ENCODE results near the gene ANAPC2. TPM values are rescaled to one million over a fixed set of nuclear protein-coding genes. Genes with fewer than 3 reads are reported as not detected.

ANAPC2 gene
- total RNA-seq, 2 donors from 2014 or later, result 66.5 to 69.2 TPM

DNA sequence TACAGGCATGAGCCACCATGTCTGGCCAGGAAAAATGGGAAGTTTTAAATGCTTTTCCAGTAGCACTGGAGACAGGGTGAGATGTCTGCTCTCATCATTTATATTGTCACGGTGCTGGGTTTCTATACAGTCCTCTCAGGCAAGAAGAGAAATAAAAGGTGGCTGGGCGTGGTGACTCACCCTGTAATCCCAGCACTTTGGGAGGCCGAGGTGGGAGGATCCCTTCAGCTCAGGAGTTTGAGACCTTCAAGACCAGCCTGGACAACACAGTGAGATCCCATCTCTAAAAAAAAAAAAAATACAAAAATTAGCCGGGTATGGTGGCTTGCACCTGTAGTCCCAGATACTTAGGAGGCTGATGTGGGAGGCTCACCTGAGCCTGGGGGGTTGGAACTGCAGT lies 54.2 kb downstream of the ANAPC2 start:
- no peaks in the 10 kb centered on the region for H3K4me1 ChIP-seq (ENCODE audit: control insufficient read depth, insufficient read depth, low read length)
- TF ChIP-seq, protein P1, sequence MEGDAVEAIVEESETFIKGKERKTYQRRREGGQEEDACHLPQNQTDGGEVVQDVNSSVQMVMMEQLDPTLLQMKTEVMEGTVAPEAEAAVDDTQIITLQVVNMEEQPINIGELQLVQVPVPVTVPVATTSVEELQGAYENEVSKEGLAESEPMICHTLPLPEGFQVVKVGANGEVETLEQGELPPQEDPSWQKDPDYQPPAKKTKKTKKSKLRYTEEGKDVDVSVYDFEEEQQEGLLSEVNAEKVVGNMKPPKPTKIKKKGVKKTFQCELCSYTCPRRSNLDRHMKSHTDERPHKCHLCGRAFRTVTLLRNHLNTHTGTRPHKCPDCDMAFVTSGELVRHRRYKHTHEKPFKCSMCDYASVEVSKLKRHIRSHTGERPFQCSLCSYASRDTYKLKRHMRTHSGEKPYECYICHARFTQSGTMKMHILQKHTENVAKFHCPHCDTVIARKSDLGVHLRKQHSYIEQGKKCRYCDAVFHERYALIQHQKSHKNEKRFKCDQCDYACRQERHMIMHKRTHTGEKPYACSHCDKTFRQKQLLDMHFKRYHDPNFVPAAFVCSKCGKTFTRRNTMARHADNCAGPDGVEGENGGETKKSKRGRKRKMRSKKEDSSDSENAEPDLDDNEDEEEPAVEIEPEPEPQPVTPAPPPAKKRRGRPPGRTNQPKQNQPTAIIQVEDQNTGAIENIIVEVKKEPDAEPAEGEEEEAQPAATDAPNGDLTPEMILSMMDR (conservative IDR thresholded peaks at IDR 0.05), result no peak
- H3K4me3 ChIP-seq (ENCODE audit: low read length), result no peak overlapping the region
- whole genome bisulfite sequencing, 2 experiments (ENCODE audit: insufficient coverage in 1 of 2, insufficient read length in 1 of 2), result 78 to 84% methylated on average over 4 of the region's 4 CpGs
- peaks cover 64% of the 10 kb centered on the region for H3K27me3 Mint-ChIP-seq (ENCODE audit: insufficient read depth)
- H3K9me3 ChIP-seq (ENCODE audit: control insufficient read depth, low read length), result no peaks in the 10 kb centered on the region
- no peaks in the 10 kb centered on the region for H3K9me3 Mint-ChIP-seq
- H3K9ac ChIP-seq (ENCODE audit: extremely low read depth, low read length, poor library complexity, severe bottlenecking), result no peak overlapping the region
- no peaks in the 10 kb centered on the region for H3K36me3 Mint-ChIP-seq (ENCODE audit: low read depth)
- DNase-seq, result no peak
- no peaks in the 10 kb centered on the region for H3K36me3 ChIP-seq (ENCODE audit: control insufficient read depth, insufficient read depth, low read length)
- no peak overlapping the region for H3K27ac ChIP-seq (ENCODE audit: low read depth, low read length)
- H3K27me3 ChIP-seq (ENCODE audit: control insufficient read depth, insufficient read depth, low read length, poor library complexity, severe bottlenecking), result peaks cover 61% of the 10 kb centered on the region
- no peak overlapping the region for H3K27ac Mint-ChIP-seq
- H3K4me3 Mint-ChIP-seq, result no peak overlapping the region
- no peaks in the 10 kb centered on the region for H3K4me1 Mint-ChIP-seq

DNA sequence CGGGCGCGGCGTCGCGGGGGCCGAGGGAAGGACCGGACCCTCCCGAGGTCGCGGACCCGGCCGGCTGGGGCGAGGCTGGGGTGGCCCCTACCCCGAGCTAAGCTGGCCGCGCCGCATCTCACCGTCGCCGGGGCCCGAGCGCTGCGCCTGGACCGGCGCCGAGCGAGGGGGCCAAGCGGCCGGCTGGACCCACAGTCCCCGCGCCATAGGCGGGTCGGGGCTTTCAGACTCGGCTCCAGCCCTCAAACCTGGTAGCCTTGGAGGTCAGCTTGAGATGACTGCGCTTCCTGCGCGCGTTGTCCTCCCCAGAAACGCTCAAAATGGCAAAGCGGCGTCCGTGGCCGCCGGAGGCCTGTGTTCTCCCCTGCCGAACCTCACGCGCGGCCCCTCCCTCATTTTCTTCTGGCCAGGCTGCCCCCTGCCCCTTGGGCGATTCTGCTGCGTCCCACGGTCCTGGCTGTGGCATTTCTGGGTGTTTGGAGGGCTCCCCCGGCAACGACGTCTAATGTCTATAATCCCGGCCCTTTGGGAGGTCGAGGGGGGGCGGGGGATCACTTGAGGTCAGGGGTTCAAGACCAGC lies 58.1 kb downstream of the ANAPC2 start:
- TF ChIP-seq, protein P1 (conservative IDR thresholded peaks at IDR 0.05), result no peak
- no peaks in the 10 kb centered on the region for H3K36me3 ChIP-seq (ENCODE audit: control insufficient read depth, insufficient read depth, low read length)
- H3K27me3 ChIP-seq (ENCODE audit: control insufficient read depth, insufficient read depth, low read length, poor library complexity, severe bottlenecking), result peaks cover 25% of the 10 kb centered on the region
- DNase-seq, result no peak
- Mint-ChIP-seq H3K4me1 (peaks cover 17% of the 10 kb centered on the region), H3K27me3 (ENCODE audit: insufficient read depth) (peaks cover 31% of the 10 kb centered on the region), H3K4me3 (peak overlapping the region; percentile 67), H3K27ac (no peak overlapping the region), H3K36me3 (ENCODE audit: low read depth) (peaks cover 2% of the 10 kb centered on the region), H3K9me3 (no peaks in the 10 kb centered on the region)
- H3K27ac ChIP-seq (ENCODE audit: low read depth, low read length), result no peak overlapping the region
- WGBS, 2 experiments (ENCODE audit: insufficient coverage in 1 of 2, insufficient read length in 1 of 2), result 4 to 7% methylated on average over 34 to 58 of the region's 58 CpGs
- peaks cover 10% of the 10 kb centered on the region for H3K4me1 ChIP-seq (ENCODE audit: control insufficient read depth, insufficient read depth, low read length)
- no peaks in the 10 kb centered on the region for H3K9me3 ChIP-seq (ENCODE audit: control insufficient read depth, low read length)
- peak overlapping the region; percentile 11 for H3K9ac ChIP-seq (ENCODE audit: extremely low read depth, low read length, poor library complexity, severe bottlenecking)
- H3K4me3 ChIP-seq (ENCODE audit: low read length), result peak overlapping the region; percentile 84

DNA sequence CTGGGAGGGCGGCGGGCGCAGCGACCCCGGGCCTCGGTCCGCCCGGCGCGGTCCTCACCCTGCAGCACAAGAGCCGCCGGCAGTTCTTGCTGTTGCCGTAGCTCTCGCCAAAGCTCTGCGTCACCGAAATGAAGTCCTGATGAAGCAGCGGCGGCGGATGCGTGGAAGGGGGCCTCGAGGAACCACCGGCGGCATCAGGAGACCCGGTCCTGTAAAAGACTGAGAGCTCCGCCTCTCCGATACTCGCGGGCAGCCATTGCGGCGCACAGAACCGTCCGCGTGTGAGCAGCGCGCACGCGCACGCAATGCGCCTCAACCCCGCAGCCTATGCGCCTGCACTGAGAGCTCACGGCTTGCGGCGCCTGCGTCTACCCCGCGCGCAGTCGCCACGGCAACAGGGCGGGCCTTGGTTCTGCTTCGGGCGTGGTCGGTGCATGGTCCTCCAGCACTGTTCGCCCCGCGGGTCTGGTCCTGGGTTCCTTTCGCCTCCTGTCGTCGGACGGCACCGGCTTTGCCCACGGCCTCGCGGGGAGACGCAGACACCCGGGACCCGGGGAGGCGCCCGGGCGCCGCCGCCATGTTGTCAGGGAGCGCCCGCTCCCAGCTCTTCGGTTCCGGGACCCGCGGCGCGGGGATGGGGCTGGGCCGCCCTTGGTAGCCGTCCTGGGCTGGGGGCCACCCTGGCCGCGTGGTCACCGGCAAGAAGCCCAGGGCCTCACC lies 58.7 kb downstream of the ANAPC2 start:
- H3K27ac ChIP-seq (ENCODE audit: low read depth, low read length), result peak overlapping the region; percentile 24
- Mint-ChIP-seq H3K27me3 (ENCODE audit: insufficient read depth) (peaks cover 25% of the 10 kb centered on the region), H3K9me3 (no peaks in the 10 kb centered on the region), H3K27ac (no peak overlapping the region), H3K4me3 (peak overlapping the region; percentile 67), H3K36me3 (ENCODE audit: low read depth) (peaks cover 2% of the 10 kb centered on the region), H3K4me1 (peaks cover 17% of the 10 kb centered on the region)
- TF ChIP-seq, protein P1 (conservative IDR thresholded peaks at IDR 0.05), result no peak
- H3K9ac ChIP-seq (ENCODE audit: extremely low read depth, low read length, poor library complexity, severe bottlenecking), result peak overlapping the region; percentile 63
- peaks cover 10% of the 10 kb centered on the region for H3K4me1 ChIP-seq (ENCODE audit: control insufficient read depth, insufficient read depth, low read length)
- H3K9me3 ChIP-seq (ENCODE audit: control insufficient read depth, low read length), result no peaks in the 10 kb centered on the region
- peak overlapping the region; percentile 84 for H3K4me3 ChIP-seq (ENCODE audit: low read length)
- peaks cover 19% of the 10 kb centered on the region for H3K27me3 ChIP-seq (ENCODE audit: control insufficient read depth, insufficient read depth, low read length, poor library complexity, severe bottlenecking)
- no peaks in the 10 kb centered on the region for H3K36me3 ChIP-seq (ENCODE audit: control insufficient read depth, insufficient read depth, low read length)
- WGBS, 2 experiments (ENCODE audit: insufficient coverage in 1 of 2, insufficient read length in 1 of 2), result 0% methylated on average over 18 to 86 of the region's 86 CpGs
- peak; percentile 95 for DNase-seq
